ENCODE measurements around the gene SLC25A21.

GRCh38 chr14:36824854-36825253 lies 347.6 kb downstream of the SLC25A21 start:
- no peak for TF ChIP-seq POLR2A (IDR thresholded peaks at IDR 0.05; ENCODE audit: low read length)
- no peak for TF ChIP-seq GATA1 (IDR thresholded peaks at IDR 0.05; ENCODE audit: low read depth, low read length)
